SK-N-SH (cell line): ENCODE results near the gene DAB1. TPM values are rescaled to one million over a fixed set of nuclear protein-coding genes. Genes with fewer than 3 reads are reported as not detected.

ENCODE experiments used
- CTCF ChIA-PET: fragments of 300-600, 350-600 bp; formaldehyde crosslinking; extraction: SDS; loops from one replicate; lab custom pipeline; 2021; lab: Yijun Ruan, JAX
- POLR2A ChIA-PET: fragments of 350-600 bp; sonication (Branson Sonifier 250); formaldehyde crosslinking; extraction: SDS; loops from one replicate; lab custom pipeline; 2020; ENCODE audit warnings: antibody characterized with exemption, inconsistent platforms; lab: Yijun Ruan, JAX
- DNase-seq: peaks from one replicate; pipeline ENCODE4 v3.0.0; 2012
- H2AFZ ChIP-seq: fragments of 200-600 bp; sonication (generic); 2 replicates; pipeline ENCODE4 v1.8.1; 2016; ENCODE audit warnings: antibody characterized with exemption, mild to moderate bottlenecking, low read depth
- H3F3A ChIP-seq: fragments of 200-600 bp; sonication (generic); replicated peaks from 2 replicates; pipeline ENCODE3; 2016; ENCODE audit warnings: antibody characterized with exemption, mild to moderate bottlenecking; ENCODE audit not compliant: insufficient read depth
- H3K27ac ChIP-seq, 2 experiments: fragments of 200-500 bp in 1 of 2; fragments of 200-600 bp in 1 of 2; sonication (Bioruptor generic) in 1 of 2; sonication (generic), shearing (Covaris generic) in 1 of 2; 2 replicates each; pipeline versions ENCODE4 v1.5.1 to v1.6.1; 2014 to 2016; ENCODE audit warnings: low read depth in 2 of 2, inconsistent platforms in 1 of 2, low read length in 1 of 2, mild to moderate bottlenecking in 1 of 2, mixed read lengths in 1 of 2
- H3K27me3 ChIP-seq: fragments of 200-600 bp; sonication (generic), shearing (Covaris generic); 2 replicates; pipeline ENCODE4 v1.6.1; 2016; ENCODE audit warnings: mixed run types; ENCODE audit not compliant: insufficient read depth
- H3K36me3 ChIP-seq, 2 experiments: fragments of 200-500 bp in 1 of 2; fragments of 200-600 bp in 1 of 2; sonication (Bioruptor generic) in 1 of 2; sonication (generic) in 1 of 2; replicated peaks in 1 of 2; 2 replicates each; pipeline versions ENCODE3 to v1.5.1; 2014 to 2016; ENCODE audit warnings: low read length in 1 of 2, mild to moderate bottlenecking in 1 of 2; ENCODE audit not compliant: insufficient read depth in 2 of 2, control insufficient read depth in 1 of 2
- H3K4me1 ChIP-seq, 2 experiments: fragments of 200-500 bp in 1 of 2; fragments of 200-600 bp in 1 of 2; sonication (Bioruptor generic) in 1 of 2; sonication (generic), shearing (Covaris generic) in 1 of 2; 2 replicates each; pipeline versions ENCODE4 v1.5.1 to v1.6.1; 2014 to 2016; ENCODE audit warnings: low read depth in 1 of 2, low read length in 1 of 2, mixed run types in 1 of 2; ENCODE audit not compliant: insufficient read depth in 2 of 2, control insufficient read depth in 1 of 2
- H3K4me2 ChIP-seq: fragments of 200-600 bp; sonication (generic), shearing (Covaris generic); 2 replicates; pipeline ENCODE4 v1.6.1; 2017; ENCODE audit warnings: mixed run types
- H3K4me3 ChIP-seq, 2 experiments: fragments of 200-500 bp in 1 of 2; fragments of 200-600 bp in 1 of 2; sonication (Bioruptor generic) in 1 of 2; sonication (generic), shearing (Covaris generic) in 1 of 2; 2 replicates each; pipeline versions ENCODE4 v1.5.1 to v1.8.1; 2014 to 2016; ENCODE audit warnings: low read depth in 2 of 2, inconsistent platforms in 1 of 2, low read length in 1 of 2, mild to moderate bottlenecking in 1 of 2, mixed read lengths in 1 of 2, moderate library complexity in 1 of 2
- H3K79me2 ChIP-seq: fragments of 200-600 bp; sonication (generic); 2 replicates; pipeline ENCODE4 v1.8.1; 2017; ENCODE audit warnings: mild to moderate bottlenecking; ENCODE audit not compliant: insufficient read depth
- H3K9ac ChIP-seq: fragments of 200-600 bp; sonication (generic); 2 replicates; pipeline ENCODE4 v1.6.1; 2017; ENCODE audit warnings: mixed run types
- H3K9me2 ChIP-seq: fragments of 200-600 bp; sonication (generic); 2 replicates; pipeline ENCODE4 v1.6.1; 2017; ENCODE audit warnings: mixed run types
- H3K9me3 ChIP-seq: fragments of 200-600 bp; sonication (generic); 2 replicates; pipeline ENCODE4 v1.6.1; 2017; ENCODE audit warnings: mixed run types, mild to moderate bottlenecking, moderate library complexity
- H4K20me1 ChIP-seq: fragments of 200-600 bp; sonication (generic); 2 replicates; pipeline ENCODE4 v1.6.1; 2017; ENCODE audit warnings: mild to moderate bottlenecking, mixed run types; ENCODE audit not compliant: insufficient read depth
- CTCF ChIP-seq: fragments of 200-600 bp; sonication (generic); IDR thresholded peaks from 2 replicates; pipeline ENCODE4 v1.6.1; 2017; ENCODE audit warnings: antibody characterized with exemption, mild to moderate bottlenecking, moderate library complexity
- EP300 ChIP-seq, 2 experiments: IDR thresholded peaks; 2 replicates each; pipeline versions ENCODE4 v1.4.0 to v1.6.1; 2012; ENCODE audit warnings: borderline replicate concordance in 1 of 2, low read depth in 1 of 2, low read length in 1 of 2
- EZH2phosphoT487 ChIP-seq: fragments of 200-600 bp; sonication (generic); IDR thresholded peaks from 2 replicates; pipeline ENCODE4 v1.6.1; 2017; ENCODE audit warnings: low read depth, mixed run types, mild to moderate bottlenecking, antibody characterized with exemption, moderate library complexity, borderline replicate concordance
- FOSL2 ChIP-seq: IDR thresholded peaks from 2 replicates; pipeline ENCODE4 v1.4.0; 2012; ENCODE audit warnings: low read depth, mild to moderate bottlenecking, moderate library complexity, borderline replicate concordance
- FOXM1 ChIP-seq: IDR thresholded peaks from 2 replicates; pipeline ENCODE4 v1.4.0; 2012; ENCODE audit warnings: low read depth, mild to moderate bottlenecking
- GABPA ChIP-seq: IDR thresholded peaks from 2 replicates; pipeline ENCODE4 v1.4.0; 2012; ENCODE audit warnings: low read depth, mild to moderate bottlenecking
- IRF3 ChIP-seq: fragments of 150-350 bp; IDR thresholded peaks from 2 replicates; pipeline ENCODE4 v1.6.1; 2016; ENCODE audit warnings: mild to moderate bottlenecking, low read depth, low read length
- JUND ChIP-seq: IDR thresholded peaks from 2 replicates; pipeline ENCODE4 v1.4.0; 2012
- MAX ChIP-seq: IDR thresholded peaks from 2 replicates; pipeline ENCODE4 v1.4.0; 2012; ENCODE audit warnings: low read depth
- MEF2A ChIP-seq: IDR thresholded peaks from 2 replicates; pipeline ENCODE4 v1.4.0; 2012; ENCODE audit warnings: low read depth, borderline replicate concordance
- NFIC ChIP-seq: IDR thresholded peaks from 2 replicates; pipeline ENCODE4 v1.4.0; 2012; ENCODE audit warnings: borderline replicate concordance
- PBX3 ChIP-seq: IDR thresholded peaks from 2 replicates; pipeline ENCODE4; 2012
- POLR2AphosphoS5 ChIP-seq: IDR thresholded peaks from 2 replicates; pipeline ENCODE4 v1.6.1; 2012; ENCODE audit warnings: low read depth, low read length
- RCOR1 ChIP-seq: fragments of 150-350 bp; IDR thresholded peaks from 2 replicates; pipeline ENCODE4 v1.6.1; 2017; ENCODE audit warnings: antibody characterized with exemption, low read length
- REST ChIP-seq: IDR thresholded peaks from 2 replicates; pipeline ENCODE4 v1.6.1; 2012; ENCODE audit warnings: mild to moderate bottlenecking, low read depth, low read length, moderate library complexity
- SMC3 ChIP-seq: IDR thresholded peaks from 2 replicates; pipeline ENCODE4 v1.6.1; 2012; ENCODE audit warnings: low read depth, low read length, improper control_type of control experiment
- TCF12 ChIP-seq: IDR thresholded peaks from 2 replicates; pipeline ENCODE4 v1.4.0; 2012
- TEAD4 ChIP-seq: IDR thresholded peaks from 2 replicates; pipeline ENCODE4 v1.4.0; 2012; ENCODE audit warnings: mild to moderate bottlenecking, borderline replicate concordance; ENCODE audit not compliant: insufficient read depth
- YY1 ChIP-seq: IDR thresholded peaks from 2 replicates; pipeline ENCODE4 v1.4.0; 2012; ENCODE audit warnings: low read depth, mild to moderate bottlenecking
- ZBTB33 ChIP-seq: IDR thresholded peaks from 2 replicates; pipeline ENCODE4 v1.4.0; 2012; ENCODE audit warnings: low read depth, borderline replicate concordance
- WGBS: methylation state at CpG from one replicate; pipeline ENCODE4 v1.1.6; 2017; ENCODE audit warnings: low lambda C conversion rate; 5-methylcytosine and 5-hydroxymethylcytosine counted together
- polyA plus RNA-seq, 3 experiments: library from polyadenylated mRNA; depleted of rRNA; stranded (reverse); fragments of >200 nt; gene quantifications; 2 replicates each; pipeline ENCODE4 v1.2.3, GENCODE V29; 2012

The DAB1 gene
- polyA plus RNA-seq, 1 of the 3 experiments (the other 2 are of a cell fraction), result 2.9 TPM

- TF ChIP-seq FOSL2, result 0 out of 2 replicates have a peak, but pooled peaks have one; percentile 16
- TF ChIP-seq TCF12, result peak; percentile 88
- no peak for TF ChIP-seq FOXM1
- 0 out of 2 replicates have a peak, but pooled peaks have one; percentile 28 for TF ChIP-seq REST
- no peak for TF ChIP-seq YY1
- TF ChIP-seq RCOR1, result no peak
Measured at GRCh38 chr1:57470036-57470435, 46.2 kb upstream of the DAB1 start (continued).

GRCh38 chr1:57468641-57469523 lies 45.0 kb upstream of the DAB1 start:
- H4K20me1 ChIP-seq, result no peaks in the 10 kb centered on the region
- peaks cover 7 to 52% of the 10 kb centered on the region in 2 experiments for H3K4me1 ChIP-seq
- peak overlapping the region; percentile 23; the same call in 1 of the 2 replicates for H3K4me2 ChIP-seq
- H3K9ac ChIP-seq, result no peak overlapping the region
- H3K79me2 ChIP-seq, result no peaks in the 10 kb centered on the region
- H3K36me3 ChIP-seq, result no peaks in the 10 kb centered on the region
- no peaks in the 10 kb centered on the region for H3K9me2 ChIP-seq
- no peak for DNase-seq
- H3K27me3 ChIP-seq, result no peaks in the 10 kb centered on the region
- CTCF ChIA-PET, result no interaction called here
- no peaks in the 10 kb centered on the region for H3K9me3 ChIP-seq
- H3K4me3 ChIP-seq, result no peak overlapping the region
- POLR2A ChIA-PET, result no interaction called here
- H2AFZ ChIP-seq, result no peak overlapping the region
- WGBS, result 65% methylated on average over 2 of the region's 2 CpGs
- peaks cover 19% of the 10 kb centered on the region for H3F3A ChIP-seq
- peak overlapping the region; percentile 24 to 68; a peak in 3 of 4 replicates for H3K27ac ChIP-seq
- TF ChIP-seq GABPA (no peak), TCF12 (peak; percentile 84), ZBTB33 (0 out of 2 replicates have a peak, but pooled peaks have one; percentile 23), TEAD4 (peak; percentile 79), MEF2A (peak; percentile 88), IRF3 (no peak), MAX (0 out of 2 replicates have a peak, but pooled peaks have one; percentile 4), POLR2AphosphoS5 (0 out of 2 replicates have a peak, but pooled peaks have one; percentile 16), NFIC (peak; percentile 39; the same call in 1 of the 2 replicates), PBX3 (peak; percentile 80), CTCF (peak; percentile 25; the same call in 1 of the 2 replicates), SMC3 (no peak), EP300 (IDR thresholded peaks at IDR 0.05; ENCODE audit: borderline replicate concordance in 1 of 2, low read depth in 1 of 2, low read length in 1 of 2) (peak in 1 of 2 experiments; percentile 78; a peak in 2 of 4 replicates), EZH2phosphoT487 (no peak), JUND (no peak)
